SK-N-SH (cell line): ENCODE results near the gene PIP5K1B.

Experiments
- EP300 ChIP-seq, 2 experiments: IDR thresholded peaks; 2 replicates each; pipeline versions ENCODE4 v1.4.0 to v1.6.1; 2012; ENCODE audit warnings: borderline replicate concordance in 1 of 2, low read depth in 1 of 2, low read length in 1 of 2
- EZH2phosphoT487 ChIP-seq: fragments of 200-600 bp; sonication (generic); IDR thresholded peaks from 2 replicates; pipeline ENCODE4 v1.6.1; 2017; ENCODE audit warnings: low read depth, mixed run types, mild to moderate bottlenecking, antibody characterized with exemption, moderate library complexity, borderline replicate concordance
- MEF2A ChIP-seq: IDR thresholded peaks from 2 replicates; pipeline ENCODE4 v1.4.0; 2012; ENCODE audit warnings: low read depth, borderline replicate concordance
- MXI1 ChIP-seq: IDR thresholded peaks from 2 replicates; pipeline ENCODE4 v1.6.1; 2012; ENCODE audit warnings: mild to moderate bottlenecking, low read depth, low read length, improper control_type of control experiment
- SIN3A ChIP-seq: IDR thresholded peaks from 2 replicates; pipeline ENCODE4 v1.6.1; 2012; ENCODE audit warnings: low read depth, mild to moderate bottlenecking, low read length, moderate library complexity, borderline replicate concordance
- TF ChIP-seq, protein P1 (sequence below): fragments of 150-350 bp; IDR thresholded peaks from 2 replicates; pipeline ENCODE4 v1.6.1; 2017; ENCODE audit warnings: antibody characterized with exemption, low read length, low read depth, borderline replicate concordance
- TF ChIP-seq, protein P2 (sequence below): IDR thresholded peaks from 2 replicates; pipeline ENCODE4 v1.4.0; 2012; ENCODE audit warnings: low read depth, borderline replicate concordance
- TF ChIP-seq, protein P3 (sequence below): fragments of 200-600 bp; sonication (generic); IDR thresholded peaks from 2 replicates; pipeline ENCODE4 v1.6.1; 2017; ENCODE audit warnings: antibody characterized with exemption, mild to moderate bottlenecking, moderate library complexity
- TF ChIP-seq, protein P4 (sequence below): IDR thresholded peaks from 2 replicates; pipeline ENCODE4 v1.6.1; 2012; ENCODE audit warnings: mild to moderate bottlenecking, low read depth, low read length, moderate library complexity
- TF ChIP-seq, protein P5 (sequence below): IDR thresholded peaks from 2 replicates; pipeline ENCODE4 v1.4.0; 2012; ENCODE audit warnings: low read depth

DNA sequence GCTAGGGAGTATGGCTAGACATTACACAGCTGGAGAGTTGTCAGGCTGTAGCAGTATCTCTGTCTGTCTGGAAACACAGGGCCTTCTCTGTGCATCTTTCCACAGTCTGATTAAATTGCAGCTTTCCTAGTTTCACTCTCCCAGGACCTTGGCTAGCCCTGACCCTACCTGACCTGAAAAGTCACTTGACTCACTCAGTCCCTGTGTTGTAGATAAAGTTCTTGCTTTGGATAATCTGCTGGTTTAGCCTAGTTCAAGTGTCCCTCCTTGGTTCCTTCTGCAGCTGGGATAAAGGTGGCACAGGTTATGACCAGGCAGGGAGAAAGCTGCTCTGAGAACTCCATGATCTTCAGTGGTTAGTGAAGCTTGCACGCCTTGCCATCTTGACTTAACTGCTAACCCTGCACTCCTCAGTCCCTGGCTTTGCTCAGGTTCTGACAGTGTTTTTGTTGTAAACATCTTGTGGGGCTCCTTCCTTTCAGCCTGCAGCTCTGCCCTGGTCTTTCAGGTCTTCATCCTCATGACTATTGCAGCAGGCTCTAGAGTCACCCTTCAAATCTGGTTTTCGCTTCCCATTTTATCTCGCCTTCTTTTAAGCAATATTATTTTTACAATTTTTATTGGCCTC, 101.0 kb downstream of the PIP5K1B start:
- TF ChIP-seq, protein P1, sequence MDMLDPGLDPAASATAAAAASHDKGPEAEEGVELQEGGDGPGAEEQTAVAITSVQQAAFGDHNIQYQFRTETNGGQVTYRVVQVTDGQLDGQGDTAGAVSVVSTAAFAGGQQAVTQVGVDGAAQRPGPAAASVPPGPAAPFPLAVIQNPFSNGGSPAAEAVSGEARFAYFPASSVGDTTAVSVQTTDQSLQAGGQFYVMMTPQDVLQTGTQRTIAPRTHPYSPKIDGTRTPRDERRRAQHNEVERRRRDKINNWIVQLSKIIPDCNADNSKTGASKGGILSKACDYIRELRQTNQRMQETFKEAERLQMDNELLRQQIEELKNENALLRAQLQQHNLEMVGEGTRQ = no peak
- TF ChIP-seq MXI1 = no peak
- TF ChIP-seq EP300 (IDR thresholded peaks at IDR 0.05; ENCODE audit: borderline replicate concordance in 1 of 2, low read depth in 1 of 2, low read length in 1 of 2) = no peak
- no peak for TF ChIP-seq MEF2A
- TF ChIP-seq, protein P2, sequence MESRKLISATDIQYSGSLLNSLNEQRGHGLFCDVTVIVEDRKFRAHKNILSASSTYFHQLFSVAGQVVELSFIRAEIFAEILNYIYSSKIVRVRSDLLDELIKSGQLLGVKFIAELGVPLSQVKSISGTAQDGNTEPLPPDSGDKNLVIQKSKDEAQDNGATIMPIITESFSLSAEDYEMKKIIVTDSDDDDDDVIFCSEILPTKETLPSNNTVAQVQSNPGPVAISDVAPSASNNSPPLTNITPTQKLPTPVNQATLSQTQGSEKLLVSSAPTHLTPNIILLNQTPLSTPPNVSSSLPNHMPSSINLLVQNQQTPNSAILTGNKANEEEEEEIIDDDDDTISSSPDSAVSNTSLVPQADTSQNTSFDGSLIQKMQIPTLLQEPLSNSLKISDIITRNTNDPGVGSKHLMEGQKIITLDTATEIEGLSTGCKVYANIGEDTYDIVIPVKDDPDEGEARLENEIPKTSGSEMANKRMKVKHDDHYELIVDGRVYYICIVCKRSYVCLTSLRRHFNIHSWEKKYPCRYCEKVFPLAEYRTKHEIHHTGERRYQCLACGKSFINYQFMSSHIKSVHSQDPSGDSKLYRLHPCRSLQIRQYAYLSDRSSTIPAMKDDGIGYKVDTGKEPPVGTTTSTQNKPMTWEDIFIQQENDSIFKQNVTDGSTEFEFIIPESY = no peak
- TF ChIP-seq, protein P3, sequence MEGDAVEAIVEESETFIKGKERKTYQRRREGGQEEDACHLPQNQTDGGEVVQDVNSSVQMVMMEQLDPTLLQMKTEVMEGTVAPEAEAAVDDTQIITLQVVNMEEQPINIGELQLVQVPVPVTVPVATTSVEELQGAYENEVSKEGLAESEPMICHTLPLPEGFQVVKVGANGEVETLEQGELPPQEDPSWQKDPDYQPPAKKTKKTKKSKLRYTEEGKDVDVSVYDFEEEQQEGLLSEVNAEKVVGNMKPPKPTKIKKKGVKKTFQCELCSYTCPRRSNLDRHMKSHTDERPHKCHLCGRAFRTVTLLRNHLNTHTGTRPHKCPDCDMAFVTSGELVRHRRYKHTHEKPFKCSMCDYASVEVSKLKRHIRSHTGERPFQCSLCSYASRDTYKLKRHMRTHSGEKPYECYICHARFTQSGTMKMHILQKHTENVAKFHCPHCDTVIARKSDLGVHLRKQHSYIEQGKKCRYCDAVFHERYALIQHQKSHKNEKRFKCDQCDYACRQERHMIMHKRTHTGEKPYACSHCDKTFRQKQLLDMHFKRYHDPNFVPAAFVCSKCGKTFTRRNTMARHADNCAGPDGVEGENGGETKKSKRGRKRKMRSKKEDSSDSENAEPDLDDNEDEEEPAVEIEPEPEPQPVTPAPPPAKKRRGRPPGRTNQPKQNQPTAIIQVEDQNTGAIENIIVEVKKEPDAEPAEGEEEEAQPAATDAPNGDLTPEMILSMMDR = no peak
- TF ChIP-seq, protein P4, sequence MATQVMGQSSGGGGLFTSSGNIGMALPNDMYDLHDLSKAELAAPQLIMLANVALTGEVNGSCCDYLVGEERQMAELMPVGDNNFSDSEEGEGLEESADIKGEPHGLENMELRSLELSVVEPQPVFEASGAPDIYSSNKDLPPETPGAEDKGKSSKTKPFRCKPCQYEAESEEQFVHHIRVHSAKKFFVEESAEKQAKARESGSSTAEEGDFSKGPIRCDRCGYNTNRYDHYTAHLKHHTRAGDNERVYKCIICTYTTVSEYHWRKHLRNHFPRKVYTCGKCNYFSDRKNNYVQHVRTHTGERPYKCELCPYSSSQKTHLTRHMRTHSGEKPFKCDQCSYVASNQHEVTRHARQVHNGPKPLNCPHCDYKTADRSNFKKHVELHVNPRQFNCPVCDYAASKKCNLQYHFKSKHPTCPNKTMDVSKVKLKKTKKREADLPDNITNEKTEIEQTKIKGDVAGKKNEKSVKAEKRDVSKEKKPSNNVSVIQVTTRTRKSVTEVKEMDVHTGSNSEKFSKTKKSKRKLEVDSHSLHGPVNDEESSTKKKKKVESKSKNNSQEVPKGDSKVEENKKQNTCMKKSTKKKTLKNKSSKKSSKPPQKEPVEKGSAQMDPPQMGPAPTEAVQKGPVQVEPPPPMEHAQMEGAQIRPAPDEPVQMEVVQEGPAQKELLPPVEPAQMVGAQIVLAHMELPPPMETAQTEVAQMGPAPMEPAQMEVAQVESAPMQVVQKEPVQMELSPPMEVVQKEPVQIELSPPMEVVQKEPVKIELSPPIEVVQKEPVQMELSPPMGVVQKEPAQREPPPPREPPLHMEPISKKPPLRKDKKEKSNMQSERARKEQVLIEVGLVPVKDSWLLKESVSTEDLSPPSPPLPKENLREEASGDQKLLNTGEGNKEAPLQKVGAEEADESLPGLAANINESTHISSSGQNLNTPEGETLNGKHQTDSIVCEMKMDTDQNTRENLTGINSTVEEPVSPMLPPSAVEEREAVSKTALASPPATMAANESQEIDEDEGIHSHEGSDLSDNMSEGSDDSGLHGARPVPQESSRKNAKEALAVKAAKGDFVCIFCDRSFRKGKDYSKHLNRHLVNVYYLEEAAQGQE = no peak
- TF ChIP-seq, protein P5, sequence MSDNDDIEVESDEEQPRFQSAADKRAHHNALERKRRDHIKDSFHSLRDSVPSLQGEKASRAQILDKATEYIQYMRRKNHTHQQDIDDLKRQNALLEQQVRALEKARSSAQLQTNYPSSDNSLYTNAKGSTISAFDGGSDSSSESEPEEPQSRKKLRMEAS = no peak
- no peak for TF ChIP-seq SIN3A
- TF ChIP-seq EZH2phosphoT487 = no peak
